HL-60 (cell line): ENCODE results near the gene SMIM38.
"Not testable (repeated sequence)": the region's sequence is repeated elsewhere in the genome, so short reads cannot be mapped to it uniquely, and the experiment has no call there.

Source experiments
- DNase-seq, 2 experiments: peaks; one replicate each; pipeline ENCODE4 v3.0.0-alpha.2; 2010 to 2020; ENCODE audit warnings: low read depth in 1 of 2, low spot score in 1 of 2
- H3K27ac ChIP-seq: fragments of 250-450 bp; sonication (Bioruptor Pico); replicated peaks from 2 replicates; pipeline ENCODE4 v1.5.1; 2020; ENCODE audit warnings: mild to moderate bottlenecking, moderate library complexity
- H3K27me3 ChIP-seq: fragments of 250-450 bp; sonication (Bioruptor Pico); 2 replicates; pipeline ENCODE4 v1.5.1; 2021; ENCODE audit warnings: mild to moderate bottlenecking, moderate library complexity; ENCODE audit not compliant: insufficient read depth, poor library complexity, severe bottlenecking
- H3K4me3 ChIP-seq: replicated peaks from 2 replicates; pipeline ENCODE4 v1.5.1; 2011; ENCODE audit warnings: mild to moderate bottlenecking, control low read depth, low read length; ENCODE audit not compliant: insufficient read depth
- GABPA ChIP-seq: IDR thresholded peaks from 2 replicates; pipeline ENCODE4 v1.6.1; 2012; ENCODE audit warnings: low read depth
- POLR2AphosphoS5 ChIP-seq: IDR thresholded peaks from 2 replicates; pipeline ENCODE4 v1.6.1; 2012; ENCODE audit warnings: low read depth
- REST ChIP-seq: IDR thresholded peaks from 2 replicates; pipeline ENCODE4 v1.6.1; 2012; ENCODE audit warnings: low read depth; ENCODE audit not compliant: insufficient replicate concordance
- SPI1 ChIP-seq: IDR thresholded peaks from 2 replicates; pipeline ENCODE4 v1.6.1; 2012; ENCODE audit warnings: low read depth, mild to moderate bottlenecking, borderline replicate concordance
- TF ChIP-seq, protein P1 (sequence below): IDR thresholded peaks from one replicate; pipeline ENCODE4 v1.5.1; 2011; ENCODE audit warnings: low read length, control low read depth, inconsistent platforms; ENCODE audit not compliant: insufficient read depth

Gene SMIM38

GRCh38 chr11:69137151-69137844 is 18.4 kb upstream of the SMIM38 start:
- TF ChIP-seq SPI1 (no peak), POLR2AphosphoS5 (no peak), GABPA (no peak), REST (no peak)
- TF ChIP-seq, protein P1, sequence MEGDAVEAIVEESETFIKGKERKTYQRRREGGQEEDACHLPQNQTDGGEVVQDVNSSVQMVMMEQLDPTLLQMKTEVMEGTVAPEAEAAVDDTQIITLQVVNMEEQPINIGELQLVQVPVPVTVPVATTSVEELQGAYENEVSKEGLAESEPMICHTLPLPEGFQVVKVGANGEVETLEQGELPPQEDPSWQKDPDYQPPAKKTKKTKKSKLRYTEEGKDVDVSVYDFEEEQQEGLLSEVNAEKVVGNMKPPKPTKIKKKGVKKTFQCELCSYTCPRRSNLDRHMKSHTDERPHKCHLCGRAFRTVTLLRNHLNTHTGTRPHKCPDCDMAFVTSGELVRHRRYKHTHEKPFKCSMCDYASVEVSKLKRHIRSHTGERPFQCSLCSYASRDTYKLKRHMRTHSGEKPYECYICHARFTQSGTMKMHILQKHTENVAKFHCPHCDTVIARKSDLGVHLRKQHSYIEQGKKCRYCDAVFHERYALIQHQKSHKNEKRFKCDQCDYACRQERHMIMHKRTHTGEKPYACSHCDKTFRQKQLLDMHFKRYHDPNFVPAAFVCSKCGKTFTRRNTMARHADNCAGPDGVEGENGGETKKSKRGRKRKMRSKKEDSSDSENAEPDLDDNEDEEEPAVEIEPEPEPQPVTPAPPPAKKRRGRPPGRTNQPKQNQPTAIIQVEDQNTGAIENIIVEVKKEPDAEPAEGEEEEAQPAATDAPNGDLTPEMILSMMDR = no peak
- DNase-seq = no peak
- H3K27ac ChIP-seq = no peak overlapping the region
- H3K4me3 ChIP-seq = no peak overlapping the region
- no peaks in the 10 kb centered on the region for H3K27me3 ChIP-seq

GRCh38 chr11:69138265-69138664 is 17.5 kb upstream of the SMIM38 start:
- TF ChIP-seq, protein P1 = no peak
- no peak for TF ChIP-seq POLR2AphosphoS5
- no peak for TF ChIP-seq SPI1
- TF ChIP-seq REST = no peak
- no peak for TF ChIP-seq GABPA
- no peak for DNase-seq
- no peak overlapping the region for H3K27ac ChIP-seq
- H3K4me3 ChIP-seq = no peak overlapping the region
- no peaks in the 10 kb centered on the region for H3K27me3 ChIP-seq

GRCh38 chr11:69140161-69140560 is 15.6 kb upstream of the SMIM38 start:
- not testable (repeated sequence) for H3K27ac ChIP-seq, H3K27me3 ChIP-seq, H3K4me3 ChIP-seq, DNase-seq

- Histone ChIP-seq H3K27ac (no peak overlapping the region), H3K4me3 (no peak overlapping the region), H3K27me3 (no peaks in the 10 kb centered on the region)
- TF ChIP-seq GABPA (no peak), POLR2AphosphoS5 (no peak), REST (no peak), SPI1 (no peak)
- TF ChIP-seq, protein P1 = no peak
- no peak for DNase-seq
Observed at GRCh38 chr11:69140635-69141034, 15.1 kb upstream of the SMIM38 start.
